Gastroesophageal sphincter (tissue), 4 donors: Measurements from ENCODE around the gene TMEM208. TPM values are rescaled to one million over a fixed set of nuclear protein-coding genes. Genes with fewer than 3 reads are reported as not detected.

Source experiments
- ATAC-seq: fragments of 150-250 bp; one replicate; pipeline ENCODE4 v1.9.1; 2016; ENCODE audit warnings: mild to moderate bottlenecking, moderate library complexity
- H3K27ac ChIP-seq, 4 donors: fragments of 200-600 bp; sonication (generic) in 3 of 4; 1 replicate in 3 of 4; 2 replicates in 1 of 4; pipeline ENCODE4 v1.5.1; 2016 to 2019
- H3K27me3 ChIP-seq: fragments of 200-600 bp; sonication (generic); one replicate; pipeline ENCODE4 v1.5.1; 2019
- H3K36me3 ChIP-seq, 2 donors: fragments of 200-600 bp; sonication (generic); one replicate each; pipeline ENCODE4 v1.5.1; 2019; ENCODE audit warnings: control low read depth in 1 of 2
- H3K4me1 ChIP-seq, 3 donors: fragments of 200-600 bp; sonication (generic); 1 replicate in 2 of 3; 2 replicates in 1 of 3; pipeline ENCODE4 v1.5.1; 2016 to 2019; ENCODE audit warnings: control low read depth in 2 of 3
- H3K4me3 ChIP-seq, 2 donors: fragments of 200-600 bp; sonication (generic); one replicate each; pipeline ENCODE4 v1.5.1; 2019; ENCODE audit warnings: mild to moderate bottlenecking in 1 of 2, moderate library complexity in 1 of 2
- H3K9me3 ChIP-seq, 3 donors: fragments of 200-600 bp; sonication (generic); one replicate each; pipeline ENCODE4 v1.5.1; 2017 to 2019; ENCODE audit warnings: control low read depth in 2 of 3
- CTCF ChIP-seq, 4 experiments: fragments of 200-600 bp in 2 of 4; fragments of 450-650 bp in 2 of 4; sonication (generic) in 1 of 4; IDR thresholded peaks; one replicate each; pipeline ENCODE4 v1.5.1; 2017 to 2019; ENCODE audit warnings: antibody characterized with exemption in 4 of 4, mild to moderate bottlenecking in 2 of 4, moderate library complexity in 2 of 4
- EP300 ChIP-seq: sonication (generic); formaldehyde crosslinking; IDR thresholded peaks from one replicate; pipeline ENCODE4 v1.6.1; 2017; ENCODE audit warnings: antibody characterized with exemption, mild to moderate bottlenecking
- POLR2A ChIP-seq, 2 donors: fragments of 450-650 bp; IDR thresholded peaks; one replicate each; pipeline ENCODE4 v1.6.1; 2017; ENCODE audit warnings: antibody characterized with exemption in 2 of 2, mild to moderate bottlenecking in 2 of 2, moderate library complexity in 1 of 2
- POLR2AphosphoS5 ChIP-seq: sonication (generic); formaldehyde crosslinking; IDR thresholded peaks from one replicate; pipeline ENCODE4 v1.6.1; 2017; ENCODE audit warnings: antibody characterized with exemption
- WGBS, 2 donors: methylation state at CpG; one replicate each; pipeline ENCODE4 v1.1.5; 2018; ENCODE audit warnings: low coverage in 1 of 2; 5-methylcytosine and 5-hydroxymethylcytosine counted together
- total RNA-seq, 4 donors: library from RNA; depleted of rRNA; stranded (reverse); fragments of >200 nt; gene quantifications; one replicate each; pipeline ENCODE4 v1.1.0, GENCODE V29; 2016

The TMEM208 gene
- 10 to 100 TPM; 15.4 to 34.7 (median 30.7) TPM for total RNA-seq

GRCh38 chr16:67226804-67227566 is at the start of gene TMEM208:
Gene TMEM208 (plus strand): TSS chr16:67227130. CDS start chr16:67227219, 89 bp downstream.
- TF ChIP-seq POLR2AphosphoS5 (peak; percentile 95), EP300 (no peak), POLR2A (IDR thresholded peaks at IDR 0.05) (peak; percentile 65 to 79), CTCF (IDR thresholded peaks at IDR 0.05) (peak in 2 of 4 experiments; percentile 38 to 52)
- Histone ChIP-seq H3K27ac (peak within 1 kb of the TSS; percentile 45 to 89 (median 84)), H3K4me1 (peaks cover 0 to 37% (median 10%) of the 10 kb centered on the region in 3 donors), H3K36me3 (peaks cover 0 to 53% of the 10 kb centered on the region in 2 donors), H3K9me3 (no peaks in the 10 kb centered on the region), H3K27me3 (no peaks in the 10 kb centered on the region), H3K4me3 (peak within 1 kb of the TSS; percentile 52 to 70)
- ATAC-seq, result peak; percentile 96
- WGBS, 2 donors, result 0% methylated on average over 14 of the region's 46 CpGs; no CpG with 5 or more reads in 1 of the 2 donors

GRCh38 chr16:67177743-67178699 is 48.9 kb upstream of the TMEM208 start:
- Histone ChIP-seq H3K4me3 (peak overlapping the region; percentile 18 to 53), H3K9me3 (no peaks in the 10 kb centered on the region), H3K27ac (peak overlapping the region in 3 of 4 donors; percentile 56 to 75 (median 74)), H3K36me3 (peaks cover 0 to 17% of the 10 kb centered on the region in 2 donors), H3K27me3 (no peaks in the 10 kb centered on the region), H3K4me1 (peaks cover 2 to 96% (median 25%) of the 10 kb centered on the region in 3 donors)
- peak; percentile 32 for ATAC-seq
- TF ChIP-seq POLR2AphosphoS5 (peak; percentile 44), EP300 (no peak), CTCF (IDR thresholded peaks at IDR 0.05) (peak in 3 of 4 experiments; percentile 29 to 45 (median 40)), POLR2A (IDR thresholded peaks at IDR 0.05) (peak in 1 of 2 donors; percentile 27)
- WGBS, 2 donors, result 0 to 22% methylated on average over 1 to 4 of the region's 73 CpGs

- TF ChIP-seq POLR2AphosphoS5 (no peak), POLR2A (IDR thresholded peaks at IDR 0.05) (no peak), CTCF (IDR thresholded peaks at IDR 0.05) (no peak), EP300 (no peak)
- Histone ChIP-seq H3K9me3 (no peaks in the 10 kb centered on the region), H3K4me1 (peaks cover 0 to 91% (median 18%) of the 10 kb centered on the region in 3 donors), H3K36me3 (peaks cover 0 to 17% of the 10 kb centered on the region in 2 donors), H3K27ac (no peak overlapping the region), H3K4me3 (no peak overlapping the region), H3K27me3 (no peaks in the 10 kb centered on the region)
- no peak for ATAC-seq
- 100% methylated on average over 2 of the region's 13 CpGs; no CpG with 5 or more reads in 1 of the 2 donors for WGBS, 2 donors
Measured at GRCh38 chr16:67179421-67180080, 47.4 kb upstream of the TMEM208 start.

- Histone ChIP-seq H3K4me3 (no peak overlapping the region), H3K9me3 (no peaks in the 10 kb centered on the region), H3K27me3 (no peaks in the 10 kb centered on the region), H3K27ac (peak overlapping the region in 1 of 4 donors; percentile 98), H3K4me1 (peaks cover 0 to 91% (median 19%) of the 10 kb centered on the region in 3 donors), H3K36me3 (peaks cover 0 to 14% of the 10 kb centered on the region in 2 donors)
- WGBS, 2 donors, result 100% methylated on average over 1 of the region's 16 CpGs; no CpG with 5 or more reads in 1 of the 2 donors
- no peak for TF ChIP-seq CTCF (IDR thresholded peaks at IDR 0.05)
- ATAC-seq, result no peak
Measured at GRCh38 chr16:67180166-67180565, 46.8 kb upstream of the TMEM208 start.
